HG02588 (cell line): Measurements from ENCODE around the gene ITLN2.
"Not testable (repeated sequence)": the region's sequence is repeated elsewhere in the genome, so short reads cannot be mapped to it uniquely, and the experiment has no call there.

Source experiments
- ATAC-seq: cut with Tn5 transposase; IDR thresholded peaks from one replicate; pipeline ENCODE4 v1.9.1; 2021; ENCODE audit warnings: mild to moderate bottlenecking, moderate library complexity; ENCODE audit not compliant: unreplicated experiment

Gene ITLN2

DNA sequence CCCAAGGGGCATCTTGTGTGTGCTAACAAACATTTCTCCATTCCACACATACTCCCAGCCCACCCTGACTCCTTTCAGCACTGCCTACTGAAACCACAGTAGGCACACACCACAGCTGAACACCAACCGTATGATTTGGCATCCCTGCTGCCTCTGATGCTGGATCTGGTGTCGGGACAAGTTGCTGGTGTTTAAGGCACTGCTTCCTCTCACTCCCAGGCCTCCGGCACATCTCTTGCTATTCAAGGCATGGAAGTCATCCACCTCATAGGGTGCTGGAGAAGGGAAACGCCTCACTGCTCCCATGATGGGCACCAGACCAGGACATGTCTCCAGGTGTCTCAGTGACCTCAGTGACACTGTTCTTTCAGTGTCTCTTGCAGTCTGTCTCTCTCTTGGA, 2.4 kb upstream of the ITLN2 start:
- ATAC-seq = no peak

DNA sequence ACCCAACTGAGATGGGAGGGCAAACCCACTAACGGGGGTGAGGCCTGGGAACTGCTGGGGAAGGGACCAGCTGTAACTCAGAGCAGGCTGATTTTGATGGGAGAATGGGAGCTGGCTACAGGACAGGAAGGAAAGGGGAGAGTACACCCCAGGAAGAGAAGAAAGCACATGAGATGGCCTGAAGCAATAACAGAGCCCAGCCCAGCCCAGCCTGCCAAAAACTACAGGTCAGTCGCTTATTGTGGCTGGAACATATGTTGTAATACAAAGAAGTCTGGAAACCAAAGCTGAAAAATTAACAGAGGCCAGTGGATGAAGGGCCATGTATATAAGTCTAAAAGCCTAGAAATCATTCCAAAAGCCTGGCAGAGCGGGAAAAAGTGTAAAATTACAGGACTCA, 1.6 kb downstream of the ITLN2 start:
- ATAC-seq = no peak

DNA sequence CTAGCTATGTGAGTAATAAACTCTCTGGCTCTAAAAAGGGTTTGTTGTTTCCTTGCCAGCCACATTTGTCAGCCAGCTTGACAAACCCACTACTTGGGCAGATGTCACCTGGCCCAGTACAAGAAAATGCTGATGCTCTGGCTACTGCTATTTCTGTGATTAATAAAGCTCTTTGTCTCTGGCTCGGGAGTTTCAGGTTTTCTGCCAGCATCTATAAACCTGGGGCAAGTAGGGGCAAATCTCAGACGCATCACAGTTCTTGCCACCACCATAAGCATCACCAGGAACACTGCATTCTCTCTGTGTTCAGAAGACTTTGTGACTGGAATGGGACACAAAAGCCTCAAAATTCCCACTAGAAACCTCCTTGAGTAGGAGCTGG, 2.5 kb downstream of the ITLN2 start:
- ATAC-seq = no peak

DNA sequence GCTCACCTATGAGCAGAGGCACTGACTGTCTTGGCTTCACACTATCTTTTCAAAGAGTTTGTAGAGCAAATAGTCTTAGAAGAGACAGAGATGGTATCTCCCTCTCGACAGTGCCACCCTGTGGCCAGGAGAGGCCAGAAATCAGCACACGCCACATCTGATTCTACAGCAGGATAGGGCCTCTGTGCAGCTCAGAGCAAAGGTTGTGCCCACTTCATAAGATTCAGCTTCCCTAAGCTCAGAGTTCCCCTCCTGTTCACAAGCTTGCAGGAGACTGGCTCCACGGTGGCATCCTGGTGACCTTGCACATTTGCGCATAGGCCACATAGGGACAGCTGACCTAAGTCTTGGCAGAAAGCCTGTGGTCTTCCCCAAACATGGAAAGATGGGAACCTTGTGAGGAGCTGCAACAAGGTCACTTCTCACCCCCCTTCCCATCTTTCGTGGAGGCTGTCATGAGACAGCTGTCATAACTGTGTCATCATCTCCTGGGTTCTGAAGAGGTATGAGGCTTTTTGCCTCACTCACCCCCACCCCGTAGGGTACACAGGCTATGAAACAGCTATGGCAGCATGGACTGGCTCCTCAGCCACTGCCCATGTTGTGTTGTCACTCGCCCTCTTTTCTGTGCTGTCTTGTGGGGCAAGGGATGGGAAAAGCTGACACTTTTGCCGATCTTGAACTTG, 3.0 kb downstream of the ITLN2 start:
- no peak for ATAC-seq

DNA sequence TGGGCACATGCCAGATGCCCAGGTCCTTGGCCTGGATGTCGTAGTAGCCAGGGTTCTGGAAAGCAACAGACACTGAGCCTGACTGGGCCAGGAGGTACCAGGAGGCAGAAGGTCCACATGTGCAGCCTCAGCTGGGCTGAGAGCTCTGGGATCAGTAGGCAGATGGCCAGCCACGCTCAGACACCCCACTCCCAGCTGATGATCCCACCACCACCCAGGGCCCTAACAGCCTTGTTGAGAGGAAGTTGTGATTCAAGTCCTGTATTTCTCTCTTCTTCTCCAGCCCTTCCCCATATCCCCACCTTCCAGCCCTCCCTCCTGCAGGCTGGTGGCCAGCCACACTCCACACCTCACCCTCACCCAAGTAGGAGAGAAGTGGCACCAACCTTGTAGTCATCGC, 4.0 kb downstream of the ITLN2 start:
- no peak for ATAC-seq

DNA sequence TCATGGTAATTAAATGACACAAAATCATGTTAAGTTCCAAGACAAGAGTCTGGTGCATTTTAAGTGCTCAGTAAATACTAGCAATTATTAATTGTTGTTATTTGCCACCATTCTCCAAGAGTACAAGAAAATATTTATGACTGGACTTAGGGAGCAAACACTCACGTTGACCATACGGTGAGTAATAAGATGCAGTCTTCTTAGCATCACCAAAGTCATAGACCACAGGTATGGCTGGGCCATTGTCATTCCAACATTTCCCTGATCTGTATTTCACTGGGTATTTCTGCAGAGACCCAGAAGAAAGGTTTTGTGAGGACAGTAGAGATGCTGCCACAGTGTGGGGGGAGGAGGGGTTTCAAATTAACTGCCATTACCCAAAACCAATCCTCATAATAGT, 4.7 kb downstream of the ITLN2 start:
- no peak for ATAC-seq

DNA sequence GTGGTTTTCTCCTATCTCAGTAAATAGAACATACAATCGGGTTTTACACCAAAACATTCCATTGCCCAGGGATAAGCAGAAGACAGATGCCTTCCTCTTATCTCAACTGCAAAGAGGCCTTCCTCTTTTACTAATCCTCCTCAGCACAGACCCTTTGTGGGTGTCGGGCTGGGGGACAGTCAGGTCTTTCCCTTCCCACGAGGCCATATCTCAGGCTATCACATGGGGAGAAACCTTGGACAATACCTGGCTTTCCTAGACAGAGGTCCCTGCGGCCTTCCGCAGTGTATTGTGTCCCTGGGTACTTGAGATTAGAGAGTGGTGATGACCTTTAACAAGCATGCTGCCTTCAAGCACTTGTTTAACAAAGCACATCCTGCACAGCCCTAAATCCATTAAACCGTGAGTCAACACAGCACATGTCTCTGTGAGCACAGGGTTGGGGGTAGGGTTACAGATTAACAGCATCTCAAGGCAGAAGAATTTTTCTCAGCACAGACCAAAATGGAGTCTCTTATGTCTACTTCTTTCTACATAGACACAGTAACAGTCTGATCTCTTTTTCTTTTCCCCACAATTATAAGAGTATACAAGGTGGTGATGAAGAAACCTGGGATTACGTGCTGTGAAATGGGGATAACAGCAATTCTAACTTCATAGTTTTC, 5.3 kb downstream of the ITLN2 start:
- not testable (repeated sequence) for ATAC-seq

DNA sequence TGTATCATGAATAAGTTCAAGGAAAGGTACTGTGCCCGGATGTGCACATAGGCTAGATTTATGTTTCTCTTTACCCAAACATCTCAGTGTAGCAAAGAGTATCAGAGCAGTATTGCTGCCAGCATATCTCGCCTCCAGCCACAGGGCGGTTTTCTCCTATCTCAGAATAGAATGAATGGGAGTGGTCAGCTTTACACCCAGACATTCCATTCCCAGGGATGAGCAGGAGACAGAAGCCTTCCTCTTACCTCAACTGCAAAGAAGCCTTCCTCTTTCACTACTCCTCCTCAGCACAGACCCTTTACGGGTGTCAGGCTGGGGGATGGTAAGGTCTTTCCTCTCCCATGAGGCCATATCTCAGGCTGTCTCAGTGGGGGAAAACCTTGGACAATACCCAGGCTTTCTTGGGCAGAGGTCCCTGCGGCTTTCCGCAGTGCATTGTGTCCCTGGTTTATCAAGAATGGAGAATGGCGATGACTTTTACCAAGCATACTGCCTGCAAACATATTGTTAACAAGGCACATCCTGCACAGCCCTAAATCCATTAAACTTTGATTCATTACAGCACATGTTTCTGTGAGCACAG, 7.3 kb downstream of the ITLN2 start:
- ATAC-seq = not testable (repeated sequence)

DNA sequence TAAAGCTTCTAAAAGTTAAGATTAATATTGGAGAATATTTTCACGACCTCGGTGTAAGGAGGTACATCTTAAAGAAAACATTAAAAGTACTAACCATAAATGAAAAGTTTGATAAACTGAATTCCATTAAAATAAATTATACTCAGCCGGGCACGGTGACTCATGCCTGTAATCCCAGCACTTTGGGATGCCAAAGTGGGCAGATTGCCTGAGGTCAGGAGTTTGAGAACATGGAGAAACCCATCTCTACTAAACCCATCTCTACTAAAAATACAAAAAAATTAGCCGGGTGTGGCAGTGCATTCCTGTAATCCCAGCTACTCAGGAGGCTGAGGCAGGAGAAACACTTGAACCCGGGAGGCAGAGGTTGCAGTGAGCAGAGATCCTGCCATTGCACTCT, 8.7 kb downstream of the ITLN2 start:
- ATAC-seq = not testable (repeated sequence)

DNA sequence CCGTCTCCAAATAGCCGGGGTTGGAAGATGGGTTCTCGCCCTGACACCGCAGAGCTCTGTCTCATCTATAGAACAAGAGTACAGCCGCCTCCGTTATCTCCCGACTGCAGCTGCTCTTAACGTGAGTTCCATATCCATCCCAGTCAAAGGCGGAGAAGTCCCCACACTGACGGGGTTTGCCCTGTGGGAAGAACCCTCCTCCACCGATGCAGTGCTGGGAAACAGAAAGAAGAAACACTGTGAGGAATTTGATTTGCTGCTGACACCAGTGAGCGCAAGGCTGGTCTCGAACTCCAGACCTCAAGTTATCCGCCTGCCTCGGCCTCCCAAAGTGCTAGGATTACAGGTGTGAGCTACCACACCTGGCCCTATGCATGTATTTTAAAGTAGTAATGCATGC, 9.5 kb downstream of the ITLN2 start:
- ATAC-seq = no peak

DNA sequence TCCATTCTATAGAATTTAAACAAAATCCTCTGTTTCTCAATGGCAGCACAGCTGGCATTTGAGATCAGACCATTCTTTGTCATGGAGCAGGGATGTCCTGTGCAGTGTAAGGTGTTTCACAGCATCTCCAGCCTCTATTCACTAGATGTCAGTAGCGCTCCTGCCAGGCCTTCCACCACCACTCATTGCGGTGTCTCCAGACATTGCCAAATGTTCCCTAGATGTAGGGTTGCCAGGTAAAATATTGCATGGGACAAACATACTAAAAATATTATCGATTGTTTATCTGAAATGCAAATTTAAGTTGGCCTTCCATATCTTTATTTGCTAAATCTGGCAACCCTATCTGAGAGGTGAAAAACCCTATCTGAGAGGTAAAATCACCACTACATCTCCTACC, 11.7 kb downstream of the ITLN2 start:
- no peak for ATAC-seq

DNA sequence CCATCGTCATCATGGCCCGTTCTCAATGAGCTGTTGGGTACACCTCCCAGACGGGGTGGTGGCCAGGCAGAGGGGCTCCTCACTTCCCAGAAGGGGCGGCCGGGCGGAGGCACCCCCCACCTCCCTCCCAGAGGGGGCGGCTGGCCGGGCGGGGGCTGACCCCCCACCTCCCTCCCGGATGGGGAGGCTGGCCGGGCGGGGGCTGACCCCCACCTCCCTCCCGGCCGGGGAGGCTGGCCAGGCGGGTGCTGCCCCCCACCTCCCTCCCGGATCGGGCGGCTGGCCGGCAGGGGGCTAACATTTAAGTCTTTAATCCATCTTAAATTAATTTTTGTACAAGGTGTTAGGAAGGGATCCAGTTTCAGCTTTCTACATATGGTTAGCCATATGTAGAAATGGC, 17.9 kb downstream of the ITLN2 start:
- not testable (repeated sequence) for ATAC-seq

DNA sequence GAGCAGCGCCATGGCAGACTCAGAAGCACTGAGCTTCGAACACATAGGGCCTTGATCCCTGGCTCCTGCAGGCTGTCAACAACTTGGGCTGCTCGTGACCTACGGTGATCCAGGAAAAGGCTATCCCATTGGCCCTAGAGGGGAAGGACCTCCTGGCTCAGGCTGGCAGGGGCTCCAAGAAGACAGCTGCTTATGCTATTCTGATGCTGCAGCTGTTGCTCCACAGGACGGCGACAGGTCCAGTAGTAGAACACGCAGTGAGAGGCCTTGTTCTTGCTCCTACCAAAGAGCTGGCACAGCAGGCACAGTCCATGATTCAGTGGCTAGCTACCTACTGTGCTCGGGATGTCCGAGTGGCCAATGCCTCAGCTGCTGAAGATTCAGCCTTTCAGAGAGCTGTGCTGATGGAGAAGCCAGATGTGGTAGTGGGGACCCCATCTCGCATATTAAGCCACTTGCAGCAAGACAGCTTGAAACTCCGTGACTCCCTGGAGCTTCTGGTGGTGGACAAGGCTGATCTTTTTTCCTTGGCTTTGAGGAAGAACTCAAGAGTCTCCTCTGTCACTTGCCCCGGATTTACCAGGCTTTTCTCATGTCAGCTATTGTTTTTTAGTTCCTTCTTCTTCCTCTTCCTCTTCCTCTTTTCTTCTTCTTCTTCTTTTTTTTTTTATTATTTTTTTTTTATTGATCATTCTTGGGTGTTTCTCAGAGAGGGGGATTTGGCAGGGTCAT, 18.9 kb downstream of the ITLN2 start:
- ATAC-seq = no peak

DNA sequence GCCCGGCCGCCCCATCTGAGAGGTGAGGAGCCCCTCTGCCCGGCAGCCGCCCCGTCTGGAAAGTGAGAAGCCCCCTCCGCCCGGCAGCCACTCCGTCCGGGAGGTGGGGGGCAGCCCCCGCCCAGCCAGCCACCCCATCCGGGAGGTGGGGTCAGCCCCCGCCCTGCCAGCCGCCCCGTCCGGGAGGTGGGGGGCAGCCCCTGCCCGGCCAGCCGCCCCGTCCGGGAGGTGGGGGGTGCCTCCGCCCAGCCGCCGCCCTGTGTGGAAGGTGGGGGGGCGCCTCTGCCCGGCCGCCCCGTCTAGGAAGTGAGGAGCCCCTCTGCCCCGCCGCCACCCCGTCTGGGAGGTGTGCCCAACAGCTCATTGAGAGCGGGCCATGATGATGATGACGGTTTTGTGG, 21.3 kb downstream of the ITLN2 start:
- ATAC-seq = not testable (repeated sequence)

DNA sequence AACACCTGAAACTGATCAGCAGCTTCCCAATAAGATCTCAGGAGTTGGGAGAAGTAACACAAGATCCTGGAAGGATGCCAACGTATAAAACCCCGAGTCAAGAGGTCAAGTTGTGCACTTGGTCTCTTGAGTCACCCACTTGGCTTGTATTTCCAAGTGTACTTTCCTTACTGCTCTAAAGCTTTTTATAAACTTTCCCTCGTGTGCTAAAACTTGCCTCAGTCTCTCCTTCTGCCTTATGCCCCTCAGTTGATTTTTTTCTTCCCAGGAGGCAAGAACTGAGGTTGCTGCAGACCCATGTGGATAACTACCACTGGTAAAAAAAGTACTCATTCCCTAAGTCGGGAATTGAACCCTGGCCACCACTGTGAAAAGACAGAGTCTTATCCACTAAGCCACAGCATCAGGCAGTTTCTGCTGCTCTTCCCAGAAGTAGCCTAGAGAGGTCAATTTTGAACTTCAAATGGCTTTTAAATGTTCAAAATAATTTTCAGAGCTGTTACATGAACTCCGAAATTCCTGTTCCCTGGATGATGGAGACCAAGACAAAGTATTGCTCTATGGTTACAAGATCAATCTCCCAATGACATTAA, 28.9 kb downstream of the ITLN2 start:
- no peak for ATAC-seq

DNA sequence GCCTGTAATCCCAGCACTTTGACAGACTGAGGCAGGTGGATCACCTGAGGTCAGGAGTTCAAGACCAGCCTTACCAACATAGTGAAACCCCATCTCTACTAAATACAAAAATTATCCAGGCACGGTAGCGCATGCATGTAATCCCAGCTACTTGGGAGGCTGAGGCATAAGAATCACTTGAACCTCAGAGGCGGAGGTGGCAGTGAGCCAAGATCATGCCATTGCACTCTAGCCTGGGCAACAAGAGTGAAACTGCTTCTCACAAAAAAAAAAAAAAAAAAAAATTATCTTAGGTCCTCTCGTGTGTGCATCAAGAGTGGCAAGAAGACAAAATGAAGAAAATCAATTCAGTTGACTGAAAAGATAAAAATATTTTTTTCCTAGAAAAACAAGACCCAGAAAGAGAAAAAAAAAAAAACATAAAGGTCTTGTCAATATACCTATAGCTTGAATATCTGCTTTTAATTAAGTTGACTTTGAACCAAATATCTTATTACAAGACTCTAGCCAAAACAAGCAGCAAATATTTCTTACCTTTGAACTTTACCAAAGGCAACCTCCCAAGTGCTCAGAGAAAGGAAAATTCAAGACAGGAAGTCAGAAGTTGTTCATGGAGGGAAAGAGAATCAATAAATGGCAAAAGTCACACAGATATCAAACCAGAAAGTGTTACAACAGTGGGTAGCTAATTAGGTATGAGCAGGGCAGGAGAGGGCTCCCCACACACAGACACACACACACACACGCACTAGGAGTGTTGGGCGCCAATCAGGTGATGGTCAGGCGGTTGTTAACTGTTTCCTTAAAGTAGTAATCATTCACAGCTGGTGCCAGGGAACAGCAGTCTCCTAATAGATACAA, 29.6 kb downstream of the ITLN2 start:
- no peak for ATAC-seq

DNA sequence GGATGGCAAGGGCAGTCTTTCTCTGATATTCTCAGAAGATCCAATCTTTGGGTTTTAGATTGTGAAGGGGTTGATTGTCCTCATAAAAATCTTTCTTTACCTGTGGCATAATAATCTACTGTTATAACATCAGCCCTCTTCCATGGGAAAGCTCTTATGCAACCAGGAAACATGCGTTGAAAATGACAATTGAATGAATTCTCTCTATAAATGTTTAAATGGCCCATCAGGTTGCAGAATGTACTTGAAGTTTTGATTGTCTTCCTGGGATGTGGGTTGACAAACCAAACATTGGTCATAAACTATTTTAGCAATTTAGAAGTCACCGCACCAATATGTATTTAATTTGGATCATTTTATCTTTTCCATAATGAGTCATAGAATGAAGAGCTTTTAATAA, 37.9 kb downstream of the ITLN2 start:
- ATAC-seq = no peak

DNA sequence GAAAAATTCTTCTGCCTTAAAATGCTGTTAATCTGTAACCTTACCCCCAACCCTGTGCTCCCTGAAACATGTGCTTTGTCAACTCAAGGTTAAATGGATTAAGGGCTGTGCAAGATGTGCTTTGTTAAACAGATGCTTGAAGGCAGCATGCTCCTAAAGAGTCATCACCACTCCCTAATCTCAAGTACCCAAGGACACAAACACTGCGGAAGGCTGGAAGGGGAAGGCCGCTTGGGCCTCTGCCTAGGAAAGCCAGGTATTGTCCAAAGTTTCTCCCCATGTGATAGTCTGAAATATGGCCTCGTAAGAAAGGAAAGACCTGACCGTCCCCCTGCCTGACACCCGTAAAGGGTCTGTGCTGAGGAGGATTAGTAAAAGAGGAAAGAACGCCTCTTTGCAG, 41.4 kb downstream of the ITLN2 start:
- not testable (repeated sequence) for ATAC-seq

DNA sequence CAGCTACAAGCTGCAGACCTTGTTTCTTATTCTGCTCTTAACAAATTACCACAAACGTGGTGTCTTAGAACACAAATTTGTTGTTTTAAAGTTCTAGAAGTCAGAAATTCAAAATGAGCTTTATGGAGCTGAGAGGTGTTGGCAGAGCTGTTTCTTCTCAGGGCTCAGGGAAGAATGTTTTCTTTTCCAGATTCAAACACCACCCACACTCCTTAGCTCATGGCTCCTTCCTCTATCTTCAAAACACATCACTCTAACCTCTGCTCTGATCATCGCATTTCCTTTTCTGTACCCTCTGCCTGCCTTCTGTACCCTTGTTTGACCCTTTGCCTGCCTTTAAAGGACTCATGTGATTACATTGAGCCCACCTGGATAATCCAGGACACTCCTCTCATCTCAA, 42.7 kb downstream of the ITLN2 start:
- no peak for ATAC-seq

DNA sequence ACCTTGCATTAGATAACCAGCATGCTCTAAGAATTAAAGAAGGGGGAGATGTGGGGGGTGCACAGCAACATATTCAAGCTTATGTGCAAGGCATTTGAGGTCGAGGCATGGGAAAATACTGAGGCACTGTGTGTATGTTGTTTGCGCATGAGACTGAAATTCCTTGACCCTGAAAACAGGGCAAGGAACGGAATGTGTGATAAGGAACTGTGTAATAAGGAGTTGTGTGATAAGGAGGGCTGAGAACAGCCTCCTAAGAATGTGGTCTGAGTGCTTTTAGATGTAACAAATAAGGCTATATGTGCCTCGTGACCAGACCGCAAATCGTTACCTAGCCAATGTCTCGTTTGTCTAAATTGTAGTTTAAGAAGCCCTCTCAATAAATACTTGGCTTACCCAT, 43.2 kb downstream of the ITLN2 start:
- ATAC-seq = no peak
